PFSK-1 (cell line): Measurements from ENCODE around the gene NODAL.

ENCODE experiments used
- FOXP2 ChIP-seq: optimal IDR thresholded peaks from 2 replicates; pipeline ENCODE3; 2011; ENCODE audit warnings: borderline replicate concordance, control low read depth, inconsistent platforms; ENCODE audit not compliant: insufficient read depth; ENCODE audit errors: extremely low read length, extremely low read depth
- POLR2AphosphoS5 ChIP-seq: IDR thresholded peaks from 2 replicates; pipeline ENCODE4 v1.6.1; 2012; ENCODE audit warnings: low read depth, mild to moderate bottlenecking, control low read depth, low read length, moderate library complexity
- REST ChIP-seq, 2 experiments: IDR thresholded peaks; 2 replicates each; pipeline versions ENCODE4 v1.6.1 to v1.8.0; 2011 to 2012; ENCODE audit warnings: low read depth in 2 of 2, low read length in 2 of 2, control low read depth in 1 of 2, inconsistent platforms in 1 of 2, mild to moderate bottlenecking in 1 of 2, moderate library complexity in 1 of 2; ENCODE audit not compliant: insufficient read depth in 1 of 2
- SIN3A ChIP-seq: IDR thresholded peaks from 2 replicates; pipeline ENCODE4 v1.6.1; 2012; ENCODE audit warnings: mild to moderate bottlenecking, low read length, moderate library complexity, borderline replicate concordance; ENCODE audit not compliant: insufficient read depth
- TAF1 ChIP-seq: IDR thresholded peaks from 2 replicates; pipeline ENCODE4 v1.6.1; 2012; ENCODE audit warnings: low read length, control low read depth, borderline replicate concordance; ENCODE audit not compliant: insufficient read depth

The NODAL gene

DNA sequence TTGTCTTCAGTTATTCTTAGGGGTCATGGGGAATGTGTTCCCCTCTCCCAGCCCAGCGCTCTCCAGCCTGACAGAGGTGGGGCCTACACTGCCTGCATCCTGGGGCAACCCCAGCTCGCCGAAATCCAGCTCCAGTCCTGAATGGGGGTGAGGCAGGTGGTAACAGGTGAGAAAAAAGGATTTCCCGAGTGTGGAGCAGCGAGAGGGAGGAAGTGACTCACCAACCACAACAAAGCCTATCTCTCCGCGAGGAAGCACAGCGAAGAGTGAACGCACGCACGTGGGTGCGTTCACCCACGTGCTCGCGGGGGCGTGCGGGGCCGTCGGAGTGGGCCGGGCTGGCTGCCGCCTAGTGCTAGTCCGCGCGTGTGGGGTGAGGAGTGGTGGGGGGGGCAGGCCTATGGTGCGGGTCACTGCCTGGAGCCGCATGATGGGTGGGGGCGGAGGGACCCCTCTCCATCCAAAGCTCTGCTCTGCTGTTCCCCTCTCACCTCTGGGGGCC is 36.2 kb upstream of the NODAL start:
- no peak for TF ChIP-seq TAF1
- TF ChIP-seq FOXP2: peak; percentile 23

DNA sequence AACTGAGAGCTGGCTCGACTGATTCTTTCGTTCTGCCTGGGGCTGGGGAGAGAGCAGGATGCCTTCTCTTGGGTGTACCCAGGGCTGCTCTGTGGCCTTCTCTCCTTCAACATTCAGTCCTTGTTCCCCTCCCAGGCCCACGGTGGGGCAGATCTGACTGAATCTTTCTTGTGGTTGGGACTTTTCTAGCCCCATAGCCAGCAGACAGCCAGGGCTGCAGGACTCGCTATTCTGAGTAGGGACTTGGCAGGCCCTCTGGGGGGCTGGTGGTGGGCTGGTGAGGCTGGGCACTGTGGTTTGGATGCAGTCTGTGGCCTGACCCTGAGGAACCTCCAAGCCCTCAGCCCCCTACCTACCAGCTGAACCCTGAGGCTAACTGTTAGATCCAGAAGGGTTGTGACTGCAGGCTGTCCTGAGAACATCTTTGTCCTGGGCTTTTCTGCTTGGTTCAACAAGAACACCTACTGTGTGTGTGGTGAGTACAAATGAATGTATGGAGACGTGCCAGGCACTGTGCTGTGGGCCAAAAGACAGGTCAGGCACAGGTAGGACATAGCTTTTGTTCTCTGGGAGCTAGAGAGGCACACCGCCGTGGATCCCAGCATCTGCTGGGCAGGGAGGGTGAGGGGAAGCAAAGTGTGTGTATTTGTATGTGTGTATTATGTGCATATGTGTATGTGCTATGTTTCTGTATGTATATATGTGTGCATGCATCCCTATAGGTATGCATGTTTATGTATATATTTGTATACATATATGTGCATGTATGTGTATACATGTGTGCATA is 35.0 kb upstream of the NODAL start:
- TF ChIP-seq SIN3A (no peak), FOXP2 (no peak), TAF1 (no peak), REST (IDR thresholded peaks at IDR 0.05; ENCODE audit: insufficient read depth in 1 of 2, low read depth in 2 of 2, low read length in 2 of 2) (no peak), POLR2AphosphoS5 (no peak)

DNA sequence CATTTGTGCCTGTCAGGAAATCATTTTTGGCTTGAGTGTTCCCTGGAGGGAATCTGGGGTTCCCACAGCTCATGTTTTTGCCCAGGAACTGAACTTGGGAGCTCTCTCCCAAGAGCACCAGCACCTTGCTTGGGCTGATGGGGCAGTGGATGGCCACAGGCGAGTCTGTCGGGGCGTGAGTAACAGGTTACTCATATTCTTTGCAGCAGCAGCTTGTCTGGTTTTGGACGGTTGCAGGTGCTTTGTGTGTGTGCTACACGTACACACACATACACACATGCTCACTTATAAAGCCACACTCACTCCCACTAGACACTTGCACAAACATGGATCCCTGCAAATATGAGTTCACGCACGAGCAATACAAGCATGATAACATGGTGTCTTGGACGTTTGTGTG is 34.2 kb upstream of the NODAL start:
- TF ChIP-seq REST (IDR thresholded peaks at IDR 0.05; ENCODE audit: insufficient read depth in 1 of 2, low read depth in 2 of 2, low read length in 2 of 2) (no peak), FOXP2 (no peak), TAF1 (no peak), POLR2AphosphoS5 (no peak), SIN3A (no peak)

DNA sequence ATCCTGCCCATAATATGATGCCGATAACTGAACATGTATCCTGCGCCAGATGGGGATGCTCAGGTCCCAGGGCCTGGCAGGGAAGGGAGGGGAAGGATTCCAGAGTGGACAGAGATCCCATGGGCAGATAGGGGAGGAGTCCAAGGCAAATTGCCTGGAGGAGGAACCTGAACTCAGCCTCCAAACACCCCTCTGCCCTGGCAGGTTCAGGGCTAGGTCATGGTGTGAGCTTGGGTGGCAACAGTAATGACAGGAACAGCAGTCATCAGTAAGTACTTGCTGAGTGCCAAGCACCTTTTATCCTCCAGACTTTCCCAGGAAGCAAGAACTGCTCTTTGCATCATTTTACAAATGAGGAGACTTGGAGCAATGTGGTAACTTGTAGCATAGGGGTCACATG is 33.3 kb upstream of the NODAL start:
- TF ChIP-seq SIN3A (no peak), POLR2AphosphoS5 (no peak), TAF1 (no peak), REST (IDR thresholded peaks at IDR 0.05; ENCODE audit: insufficient read depth in 1 of 2, low read depth in 2 of 2, low read length in 2 of 2) (no peak)

- no peak for TF ChIP-seq POLR2AphosphoS5
- no peak for TF ChIP-seq FOXP2
- no peak for TF ChIP-seq TAF1
- no peak for TF ChIP-seq REST (IDR thresholded peaks at IDR 0.05; ENCODE audit: insufficient read depth in 1 of 2, low read depth in 2 of 2, low read length in 2 of 2)
- no peak for TF ChIP-seq SIN3A
These were observed 31.4 kb upstream of the NODAL start for GRCh38 chr10:70472799-70473454.
